ENCODE data around the gene BCR.

GRCh38 chr22:23276656-23277582 lies 96.6 kb downstream of the BCR start:
- TF ChIP-seq CHD1 (IDR thresholded peaks at IDR 0.05; ENCODE audit: low read depth, low read length) (no peak), MAFK (IDR thresholded peaks at IDR 0.05; ENCODE audit: low read depth, low read length) (no peak), POLR2A (IDR thresholded peaks at IDR 0.05; ENCODE audit: low read depth, low read length) (no peak), CTCF (conservative IDR thresholded peaks at IDR 0.05; ENCODE audit: low read depth, low read length) (no peak), NFE2L2 (IDR thresholded peaks at IDR 0.05; ENCODE audit: low read depth, low read length) (no peak), RFX5 (IDR thresholded peaks at IDR 0.05; ENCODE audit: low read depth, low read length) (no peak), SMC3 (IDR thresholded peaks at IDR 0.05; ENCODE audit: low read depth, low read length) (no peak)

Data from IMR-90 (cell line).